Smooth muscle cell (in vitro differentiated cells): ENCODE data around the gene CCDC68. TPM values are rescaled to one million over a fixed set of nuclear protein-coding genes. Genes with fewer than 3 reads are reported as not detected.

Experiments
- DNase-seq: peaks from one replicate; lab custom pipeline; 2025; ENCODE audit not compliant: unreplicated experiment; lab: John Stamatoyannopoulos, UW
- H2AFZ ChIP-seq: fragments of 200-600 bp; sonication (generic); 2 replicates; pipeline ENCODE4 v1.6.0; 2016; ENCODE audit warnings: antibody characterized with exemption, low read depth, mild to moderate bottlenecking
- H3F3A ChIP-seq: fragments of 200-600 bp; sonication (generic); 2 replicates; pipeline ENCODE4 v1.6.0; 2017; ENCODE audit warnings: antibody characterized with exemption, low read depth
- H3K27ac ChIP-seq: fragments of 200-600 bp; sonication (generic); 2 replicates; pipeline ENCODE4 v1.5.1; 2016; ENCODE audit warnings: low read depth, mild to moderate bottlenecking
- H3K27me3 ChIP-seq: fragments of 200-600 bp; sonication (generic); 2 replicates; pipeline ENCODE4 v1.6.1; 2016; ENCODE audit warnings: low read depth, mild to moderate bottlenecking
- H3K36me3 ChIP-seq: fragments of 200-600 bp; sonication (generic); 2 replicates; pipeline ENCODE4 v1.5.1; 2016; ENCODE audit warnings: low read depth
- H3K4me1 ChIP-seq: fragments of 200-600 bp; sonication (generic); 2 replicates; pipeline ENCODE4 v1.5.1; 2016; ENCODE audit warnings: low read depth
- H3K4me2 ChIP-seq: fragments of 200-600 bp; sonication (generic); 2 replicates; pipeline ENCODE4 v1.6.0; 2016; ENCODE audit warnings: mild to moderate bottlenecking
- H3K4me3 ChIP-seq: fragments of 200-600 bp; sonication (generic); 2 replicates; pipeline ENCODE4 v1.5.1; 2016; ENCODE audit warnings: mild to moderate bottlenecking
- H3K79me2 ChIP-seq: fragments of 200-600 bp; sonication (generic); 2 replicates; pipeline ENCODE4 v1.6.0; 2016; ENCODE audit warnings: low read depth, mild to moderate bottlenecking
- H3K9ac ChIP-seq: fragments of 200-600 bp; sonication (generic); 2 replicates; pipeline ENCODE4 v1.6.0; 2016; ENCODE audit warnings: low read depth
- H3K9me3 ChIP-seq: fragments of 200-600 bp; sonication (generic); replicated peaks from 2 replicates; pipeline ENCODE4 v1.5.1; 2016; ENCODE audit warnings: low read depth
- H4K20me1 ChIP-seq: fragments of 200-600 bp; sonication (generic); 2 replicates; pipeline ENCODE4 v1.6.0; 2016; ENCODE audit warnings: low read depth
- WGBS: methylation state at CpG from one replicate; pipeline ENCODE4 v1.1.7; 2016; ENCODE audit warnings: low lambda C conversion rate; 5-methylcytosine and 5-hydroxymethylcytosine counted together
- polyA plus RNA-seq: library from polyadenylated mRNA; unstranded; fragments of >200 nt; fragmentation: Nextera tagmentation; extraction: Ambion mirVana; gene quantifications from 2 replicates; pipeline ENCODE4 v1.2.1, GENCODE V29; 2016
- total RNA-seq: library from RNA; depleted of rRNA; stranded (reverse); fragments of >200 nt; gene quantifications from 2 replicates; pipeline ENCODE4 v1.2.3, GENCODE V29; 2014
- TF ChIP-seq, protein P1 (sequence below): fragments of 200-600 bp; sonication (generic); IDR thresholded peaks from 2 replicates; pipeline ENCODE4 v1.5.1; 2017; ENCODE audit warnings: borderline replicate concordance, mild to moderate bottlenecking, antibody characterized with exemption; ENCODE audit not compliant: insufficient read depth, poor library complexity, severe bottlenecking

The CCDC68 gene
- total and polyA plus RNA-seq, 2 experiments from 2014 or later, result 4.8 to 6.2 TPM

DNA sequence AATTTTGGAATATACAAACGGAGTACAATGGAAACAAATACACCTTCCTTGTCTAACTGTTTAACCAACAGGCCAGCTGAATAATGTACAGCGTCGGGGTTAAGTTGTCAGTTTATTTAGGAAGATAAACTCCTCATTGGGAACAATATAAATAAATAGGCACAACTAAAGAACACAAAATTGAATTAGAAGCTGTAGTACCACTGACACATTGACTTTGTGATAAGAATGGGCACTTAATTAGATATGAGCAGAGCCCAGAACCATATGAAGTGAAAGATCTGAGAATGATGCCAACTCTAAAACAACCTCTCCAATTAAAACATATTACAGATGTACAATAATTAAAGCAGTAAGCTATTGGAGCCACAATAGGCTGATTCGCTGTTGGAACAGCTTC lies 44.4 kb downstream of the CCDC68 start:
- H3K4me1 ChIP-seq, result no peaks in the 10 kb centered on the region
- H4K20me1 ChIP-seq, result no peaks in the 10 kb centered on the region
- TF ChIP-seq, protein P1, sequence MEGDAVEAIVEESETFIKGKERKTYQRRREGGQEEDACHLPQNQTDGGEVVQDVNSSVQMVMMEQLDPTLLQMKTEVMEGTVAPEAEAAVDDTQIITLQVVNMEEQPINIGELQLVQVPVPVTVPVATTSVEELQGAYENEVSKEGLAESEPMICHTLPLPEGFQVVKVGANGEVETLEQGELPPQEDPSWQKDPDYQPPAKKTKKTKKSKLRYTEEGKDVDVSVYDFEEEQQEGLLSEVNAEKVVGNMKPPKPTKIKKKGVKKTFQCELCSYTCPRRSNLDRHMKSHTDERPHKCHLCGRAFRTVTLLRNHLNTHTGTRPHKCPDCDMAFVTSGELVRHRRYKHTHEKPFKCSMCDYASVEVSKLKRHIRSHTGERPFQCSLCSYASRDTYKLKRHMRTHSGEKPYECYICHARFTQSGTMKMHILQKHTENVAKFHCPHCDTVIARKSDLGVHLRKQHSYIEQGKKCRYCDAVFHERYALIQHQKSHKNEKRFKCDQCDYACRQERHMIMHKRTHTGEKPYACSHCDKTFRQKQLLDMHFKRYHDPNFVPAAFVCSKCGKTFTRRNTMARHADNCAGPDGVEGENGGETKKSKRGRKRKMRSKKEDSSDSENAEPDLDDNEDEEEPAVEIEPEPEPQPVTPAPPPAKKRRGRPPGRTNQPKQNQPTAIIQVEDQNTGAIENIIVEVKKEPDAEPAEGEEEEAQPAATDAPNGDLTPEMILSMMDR, result no peak
- H3K27me3 ChIP-seq, result no peaks in the 10 kb centered on the region
- no peak overlapping the region for H3K27ac ChIP-seq
- no peaks in the 10 kb centered on the region for H3K9me3 ChIP-seq
- H2AFZ ChIP-seq, result no peak overlapping the region
- no peaks in the 10 kb centered on the region for H3K36me3 ChIP-seq
- H3K9ac ChIP-seq, result no peak overlapping the region
- H3K79me2 ChIP-seq, result no peaks in the 10 kb centered on the region
- WGBS, result 97% methylated on average over 4 of the region's 4 CpGs
- H3F3A ChIP-seq, result no peaks in the 10 kb centered on the region
- no peak for DNase-seq
- no peak overlapping the region for H3K4me3 ChIP-seq
- H3K4me2 ChIP-seq, result no peak overlapping the region

DNA sequence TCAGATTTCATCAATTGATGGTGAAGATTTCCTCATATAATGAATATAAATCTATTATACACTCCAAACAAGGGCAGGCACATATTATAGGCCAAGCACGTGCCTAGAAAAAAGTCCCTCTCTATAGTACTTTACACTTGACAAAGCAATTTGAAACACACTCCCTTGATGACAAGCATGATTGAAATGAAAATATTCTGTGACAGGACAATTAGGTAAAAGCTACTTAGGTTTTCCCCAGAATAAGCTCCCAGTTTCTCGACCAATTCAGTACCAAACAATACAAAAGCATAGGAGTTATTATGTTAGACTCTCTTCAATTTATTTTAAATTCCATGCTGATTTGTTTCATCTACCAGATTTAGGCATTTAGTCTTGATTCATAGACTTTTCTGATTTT lies 47.7 kb downstream of the CCDC68 start:
- WGBS, result 69% methylated on average over 2 of the region's 2 CpGs
- Histone ChIP-seq H3K4me2 (no peak overlapping the region), H3K4me1 (no peaks in the 10 kb centered on the region), H2AFZ (no peak overlapping the region), H3F3A (no peaks in the 10 kb centered on the region), H4K20me1 (no peaks in the 10 kb centered on the region), H3K4me3 (no peak overlapping the region), H3K27ac (no peak overlapping the region), H3K36me3 (no peaks in the 10 kb centered on the region), H3K27me3 (no peaks in the 10 kb centered on the region), H3K79me2 (no peaks in the 10 kb centered on the region), H3K9me3 (no peaks in the 10 kb centered on the region), H3K9ac (no peak overlapping the region)
- DNase-seq, result no peak
- TF ChIP-seq, protein P1, result no peak

DNA sequence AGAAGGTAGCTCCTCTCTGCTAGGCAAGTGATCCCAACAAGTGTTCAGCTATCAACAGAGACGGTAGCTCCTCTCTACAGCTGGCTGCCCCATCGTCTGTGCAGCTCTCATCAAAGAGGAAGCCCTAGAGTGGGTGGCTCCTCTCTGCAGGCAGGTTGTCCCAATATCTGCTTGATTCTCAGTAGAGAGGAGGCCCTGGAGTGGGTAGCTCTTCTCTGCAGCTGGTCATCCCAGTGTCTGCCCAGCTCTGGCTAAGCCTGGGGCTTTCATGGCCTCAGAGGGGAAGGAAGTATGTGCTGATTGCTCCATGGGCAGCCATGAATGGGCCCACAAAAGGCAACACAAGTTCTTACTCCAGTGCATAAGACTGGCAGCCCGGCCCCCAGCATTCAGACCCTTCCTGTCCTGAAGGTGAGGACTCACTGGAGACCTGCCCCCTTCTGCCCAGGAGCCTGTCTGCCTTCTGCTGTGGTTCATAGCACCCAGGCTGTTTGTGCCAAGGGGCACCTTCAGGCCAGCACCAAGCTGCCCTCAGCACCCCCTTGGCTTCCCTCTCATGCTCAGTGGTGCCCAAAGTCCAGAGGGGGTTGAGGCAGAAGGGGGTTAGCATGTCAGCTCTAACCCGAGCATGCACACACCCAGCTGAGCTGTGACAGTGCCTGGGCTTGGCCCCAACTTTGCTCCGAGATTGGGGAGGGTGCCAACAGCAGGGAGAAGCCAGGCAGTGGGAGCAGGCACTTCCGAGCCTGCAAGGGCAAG lies 48.9 kb downstream of the CCDC68 start:
- Histone ChIP-seq H3K27me3 (no peaks in the 10 kb centered on the region), H3K4me1 (no peaks in the 10 kb centered on the region), H3K27ac (no peak overlapping the region), H3K4me3 (no peak overlapping the region), H3K36me3 (no peaks in the 10 kb centered on the region), H3K4me2 (no peak overlapping the region), H3K9ac (no peak overlapping the region), H3K9me3 (no peaks in the 10 kb centered on the region), H3K79me2 (no peaks in the 10 kb centered on the region), H4K20me1 (no peaks in the 10 kb centered on the region), H2AFZ (no peak overlapping the region), H3F3A (no peaks in the 10 kb centered on the region)
- TF ChIP-seq, protein P1, result no peak
- WGBS, result 89% methylated on average over 6 of the region's 6 CpGs
- DNase-seq, result no peak

DNA sequence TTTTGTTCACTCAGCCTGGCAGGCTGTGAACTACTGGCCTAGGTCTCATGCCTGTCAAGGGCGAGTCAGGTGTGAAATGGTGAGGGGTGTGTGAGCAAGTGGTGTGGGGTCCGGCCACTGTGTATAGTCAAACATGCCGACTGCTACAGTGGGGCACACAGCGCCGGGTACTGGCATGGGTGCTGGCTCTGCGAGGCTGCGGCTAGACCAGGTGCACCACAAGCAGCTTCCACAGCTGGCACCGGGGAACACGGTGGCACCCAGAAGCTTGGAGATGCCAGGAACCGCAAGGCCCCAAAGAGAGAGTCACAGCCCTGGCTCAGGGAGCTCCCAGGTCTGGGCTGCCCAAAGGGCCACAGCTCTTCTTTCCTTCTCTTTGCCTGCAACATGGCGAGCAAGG lies 49.7 kb downstream of the CCDC68 start:
- Histone ChIP-seq H3K4me1 (no peaks in the 10 kb centered on the region), H3K79me2 (no peaks in the 10 kb centered on the region), H3K4me2 (no peak overlapping the region), H2AFZ (no peak overlapping the region), H3K9me3 (no peaks in the 10 kb centered on the region), H4K20me1 (no peaks in the 10 kb centered on the region), H3K4me3 (no peak overlapping the region), H3K27me3 (no peaks in the 10 kb centered on the region), H3K27ac (no peak overlapping the region), H3F3A (no peaks in the 10 kb centered on the region), H3K9ac (no peak overlapping the region), H3K36me3 (no peaks in the 10 kb centered on the region)
- TF ChIP-seq, protein P1, result no peak
- DNase-seq, result no peak
- WGBS, result 86% methylated on average over 11 of the region's 11 CpGs
